Posterior cingulate gyrus (tissue), 11 donors: ENCODE data around the gene OBI1.
A peak's percentile ranks its signal among the peaks of the same experiment; 100 is the strongest.

Source experiments
- DNase-seq, 10 donors: peaks; one replicate each; pipeline versions ENCODE4 v3.0.0 to v3.0.0-alpha.2; 2020 to 2021; ENCODE audit warnings: mixed read lengths in 3 of 10
- intact Hi-C: fragments of 100-400 bp; cut with DNase I; formaldehyde crosslinking; loops from one replicate; pipeline ENCODE4 v1.15.1; 2023

Gene OBI1

GRCh38 chr13:78658630-78659449 lies at the start of gene OBI1:
OBI1 (minus strand) TSS chr13:78659155; CDS start chr13:78659120, 35 bp downstream.
- DNase-seq, result peak; percentile 88 to 99 (median 94)
- intact Hi-C loops, result no loop called here

DNA sequence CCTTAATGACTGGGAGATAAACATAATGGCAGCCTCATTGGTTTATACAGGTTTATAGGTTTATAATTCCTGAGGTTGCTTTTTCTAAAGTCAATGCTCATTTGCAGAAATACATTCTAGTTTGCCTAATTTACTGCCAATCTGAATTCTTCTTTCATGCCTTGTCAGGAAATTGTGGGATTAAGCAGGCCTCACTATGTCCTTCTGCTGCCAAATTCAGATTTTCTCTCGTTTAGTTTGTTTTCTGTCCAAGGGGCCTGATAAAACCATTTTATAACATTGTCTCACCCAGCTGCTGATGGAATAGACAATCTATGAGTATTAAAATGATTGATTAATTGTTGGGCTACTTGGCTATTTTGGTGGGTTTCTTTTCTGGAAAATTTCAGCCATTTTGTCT lies 42.4 kb upstream of the OBI1 start:
- intact Hi-C loops, result no loop called here
- no peak for DNase-seq

- DNase-seq, result no peak
- intact Hi-C loops, result no loop called here
Measured at GRCh38 chr13:78700121-78700910, 41.4 kb upstream of the OBI1 start.

GRCh38 chr13:78689011-78689410 lies 30.1 kb upstream of the OBI1 start:
- no peak for DNase-seq
- intact Hi-C loops, result no loop called here

- DNase-seq, result no peak
- intact Hi-C loops, result no loop called here
Measured at GRCh38 chr13:78686461-78686860, 27.5 kb upstream of the OBI1 start.

DNA sequence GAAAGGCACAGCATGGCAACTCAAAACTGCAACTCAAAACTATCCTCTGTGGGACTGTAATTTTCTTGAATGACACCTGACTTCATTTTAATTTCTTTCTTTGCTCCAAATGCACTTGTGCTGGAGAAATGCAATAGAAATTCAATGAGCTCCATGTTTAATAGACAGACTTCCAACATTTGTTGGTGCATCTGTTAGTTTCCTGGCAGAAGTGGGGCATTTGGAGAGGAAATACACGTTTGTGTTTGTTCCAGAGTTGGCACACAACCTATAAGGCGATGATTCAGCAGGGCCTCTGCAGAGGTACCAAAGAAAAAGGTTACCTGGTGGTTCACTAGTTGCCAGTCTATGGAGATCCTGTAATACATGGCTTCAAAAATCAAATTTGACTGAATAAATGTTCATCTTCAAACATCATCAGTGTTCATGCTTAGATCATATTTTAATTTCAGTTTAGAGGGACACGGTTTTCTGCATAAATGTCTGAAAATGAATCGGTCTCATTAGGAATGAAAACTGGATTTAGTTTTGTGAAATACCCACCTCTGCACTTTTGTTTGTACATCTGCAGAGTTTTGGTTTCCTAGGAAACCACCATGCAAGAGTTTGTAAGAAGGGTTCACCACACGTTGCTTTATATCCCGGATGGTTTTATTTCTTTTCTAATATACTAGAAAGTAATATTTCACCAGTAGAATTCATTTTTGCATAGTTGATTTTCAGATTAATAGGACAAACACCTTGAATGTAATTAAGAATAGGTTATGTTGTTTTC lies 21.8 kb upstream of the OBI1 start:
- no peak for DNase-seq
- intact Hi-C loops, result no loop called here

GRCh38 chr13:78680115-78680561 lies 21.2 kb upstream of the OBI1 start:
- intact Hi-C loops, result no loop called here

DNA sequence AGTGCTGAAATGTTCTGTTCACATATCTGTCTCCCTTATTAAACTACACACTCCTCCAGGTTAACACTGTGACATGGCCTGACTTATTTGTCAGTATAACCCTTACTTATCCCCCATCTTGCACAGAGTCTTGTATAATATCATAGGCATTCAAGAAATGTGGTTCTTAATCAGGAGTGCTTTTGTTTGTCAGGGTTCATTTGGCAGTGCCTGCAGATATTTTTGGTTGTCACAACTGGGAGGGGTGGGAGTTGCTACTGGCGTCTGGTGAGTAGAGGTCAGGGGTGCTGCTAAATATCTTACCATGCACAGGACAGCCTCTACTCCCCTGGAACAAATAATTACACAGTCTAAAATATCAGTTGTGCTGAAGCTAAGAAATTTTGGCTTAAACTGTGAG lies 20.4 kb upstream of the OBI1 start:
- DNase-seq, result no peak
- intact Hi-C loops, result no loop called here

More at GRCh38 chr13:78680115-78680561, 21.2 kb upstream of the OBI1 start:
- no peak for DNase-seq

- intact Hi-C loops, result no loop called here
Measured at GRCh38 chr13:78675112-78675511, 16.2 kb upstream of the OBI1 start.

GRCh38 chr13:78674638-78675037 lies 15.7 kb upstream of the OBI1 start:
- no peak for DNase-seq
- intact Hi-C loops, result no loop called here

More at GRCh38 chr13:78675112-78675511, 16.2 kb upstream of the OBI1 start:
- no peak for DNase-seq

DNA sequence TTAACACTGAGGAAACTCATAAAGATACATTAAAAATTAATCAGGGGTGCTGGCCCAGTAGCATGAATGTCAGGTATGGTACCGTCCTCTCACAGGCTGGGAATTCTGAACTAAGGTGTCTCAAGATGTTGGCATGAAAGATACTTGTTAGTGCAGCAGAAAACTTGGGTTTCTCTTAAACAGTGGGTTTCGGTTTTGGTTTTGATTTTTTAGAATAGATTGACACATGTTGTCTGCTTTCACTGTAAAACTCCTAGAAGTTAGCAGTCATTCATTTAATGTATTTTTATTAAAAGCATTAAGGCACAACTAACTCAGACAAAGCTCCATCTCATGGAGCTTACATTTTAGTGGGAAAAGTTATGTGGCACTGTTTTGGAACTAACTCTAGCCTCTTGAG lies 3.5 kb upstream of the OBI1 start:
- intact Hi-C loops, result no loop called here
- no peak for DNase-seq

GRCh38 chr13:78660495-78660857 lies 1.5 kb upstream of the OBI1 start:
- intact Hi-C loops, result no loop called here
- DNase-seq, result no peak

DNA sequence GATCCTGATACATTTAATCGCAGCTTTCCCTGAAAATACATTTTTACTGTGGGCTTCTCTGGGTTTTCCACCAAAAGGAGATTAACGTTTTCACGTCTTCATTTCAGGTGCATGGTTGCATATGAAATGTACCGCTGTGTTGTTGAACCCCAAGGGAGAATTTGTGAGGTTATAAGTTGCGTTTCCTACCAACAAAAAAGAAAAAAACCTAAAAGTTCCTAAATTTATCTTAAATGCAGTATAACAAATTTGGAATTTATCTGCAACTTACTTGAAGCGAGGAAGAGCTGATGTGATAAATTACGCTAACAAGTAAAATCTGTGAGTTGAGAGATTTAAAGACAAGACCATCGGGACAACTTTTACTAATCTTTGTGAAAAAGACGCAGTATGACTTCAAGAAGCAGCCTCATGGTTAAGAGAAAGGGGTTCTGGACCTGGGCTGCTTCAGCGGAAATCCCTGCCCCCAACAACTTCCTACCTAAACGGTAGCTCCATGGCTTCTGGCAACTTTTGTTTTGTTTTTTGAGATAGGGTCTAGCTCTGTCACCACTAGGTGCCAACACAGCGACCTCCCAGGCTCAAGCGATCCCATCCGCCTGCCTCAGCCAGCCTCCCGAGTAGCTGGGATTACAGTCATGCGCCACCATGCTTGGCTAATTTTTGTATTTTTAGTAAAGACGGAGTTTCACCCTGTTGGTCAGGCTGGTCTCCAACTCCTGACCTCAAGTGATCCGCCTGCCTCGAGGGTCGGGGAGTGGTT lies 958 bp upstream of the OBI1 start:
- intact Hi-C loops, result no loop called here

DNA sequence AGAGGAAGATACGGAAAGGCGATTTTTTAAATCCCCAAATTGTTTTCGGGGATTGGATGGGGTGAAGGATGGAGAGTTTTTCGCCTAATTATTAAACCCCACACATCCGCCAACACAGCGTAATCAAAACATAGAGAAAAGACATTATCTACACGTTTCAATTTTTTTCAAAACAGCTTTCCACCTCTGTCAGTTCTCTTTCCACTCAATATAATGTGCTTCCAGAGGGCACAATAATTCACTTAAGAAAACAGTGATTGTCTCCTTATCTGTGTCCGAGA lies 435 bp upstream of the OBI1 start:
- intact Hi-C loops, result no loop called here
- no peak for DNase-seq

More for the DNA sequence above, 958 bp upstream of the OBI1 start:
- DNase-seq, result peak in 6 of 10 donors; percentile 2 to 86 (median 14)

GRCh38 chr13:78657699-78658629 lies 991 bp downstream of the OBI1 start:
- intact Hi-C loops, result no loop called here
- DNase-seq, result no peak

- no peak for DNase-seq
- intact Hi-C loops, result loop anchor here (2.0 kb wide), 1 partner anchor 47 kb away; no protein-coding TSS in a partner anchor
Measured at GRCh38 chr13:78655906-78656305, 3.0 kb downstream of the OBI1 start.

DNA sequence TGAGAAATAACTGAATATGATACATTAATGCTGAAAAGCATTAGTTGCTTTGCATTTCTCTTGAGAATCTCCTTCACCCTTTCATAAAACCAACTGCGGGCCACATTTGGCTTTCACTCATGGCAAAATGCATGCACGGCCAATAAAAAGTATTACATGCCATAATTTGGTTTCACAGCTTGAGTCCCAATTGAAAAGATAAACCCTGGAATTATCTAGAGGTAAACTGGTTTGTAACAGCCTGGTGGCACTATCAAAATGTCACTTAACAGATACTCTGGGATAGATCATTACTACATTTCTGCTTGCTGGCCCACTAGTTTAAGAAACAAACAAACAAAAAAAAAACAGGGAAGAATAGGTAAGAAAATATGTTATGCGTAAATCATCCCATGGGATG lies 3.9 kb downstream of the OBI1 start:
- DNase-seq, result no peak
- intact Hi-C loops, result loop anchor here (2.0 kb wide), 1 partner anchor 46 kb away; no protein-coding TSS in a partner anchor

- intact Hi-C loops, result no loop called here
- DNase-seq, result no peak
Measured at GRCh38 chr13:78652651-78653050, 6.3 kb downstream of the OBI1 start.

DNA sequence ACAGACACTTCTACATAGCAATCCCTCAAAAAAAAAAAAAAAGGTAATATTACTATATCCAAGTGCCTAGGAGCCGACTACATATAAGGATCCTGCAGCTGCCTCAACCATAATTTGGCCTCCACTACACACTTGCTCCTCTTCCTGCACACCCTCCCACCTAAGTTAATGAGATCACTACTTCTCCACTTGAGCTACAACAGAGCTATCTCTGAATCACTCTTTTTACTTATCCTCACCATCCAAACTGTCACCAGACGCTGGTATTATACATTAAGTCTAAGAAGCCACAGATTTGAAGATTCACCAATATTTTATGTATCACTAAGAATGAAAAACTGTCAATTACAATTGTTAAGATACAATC lies 8.3 kb downstream of the OBI1 start:
- DNase-seq, result no peak
- intact Hi-C loops, result no loop called here
